Measurements from ENCODE around the gene KRTAP19-4.

Gene KRTAP19-4, protein sequence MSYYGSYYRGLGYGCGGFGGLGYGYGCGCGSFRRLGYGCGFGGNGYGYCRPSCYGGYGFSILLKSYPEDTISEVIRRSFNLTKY

GRCh38 chr21:30497065-30497464 lies at the start of gene KRTAP19-4:
Gene KRTAP19-4 (minus strand): TSS chr21:30497165. CDS start chr21:30497110, 55 bp downstream.
- DNase-seq (ENCODE audit: low spot score): no peak

DNA sequence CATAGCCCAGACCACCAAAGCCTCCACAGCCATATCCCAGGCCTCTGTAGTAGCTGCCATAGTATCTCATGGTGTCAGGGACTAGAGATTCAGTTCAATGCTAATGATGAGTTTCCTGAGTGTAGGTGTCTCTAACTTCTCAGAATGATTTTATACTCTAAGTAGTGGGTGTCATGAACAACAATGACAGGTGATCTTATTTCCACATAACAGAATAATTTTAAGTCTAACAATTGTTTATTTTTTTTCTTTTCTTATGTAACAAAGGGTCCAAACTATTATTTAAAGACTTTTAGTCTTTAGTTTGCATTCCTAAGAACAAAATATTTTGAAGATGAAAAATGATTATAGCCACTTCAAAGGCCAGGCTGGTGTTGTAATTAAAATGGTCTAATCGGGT lies 44.8 kb upstream of the KRTAP19-4 start, which contains the start of gene KRTAP19-6:
TSS of gene KRTAP19-6 (minus strand) at position 101 of the 400 bp plus-strand sequence. CDS start at position 70, 31 bp downstream.
- no peak for DNase-seq (ENCODE audit: low spot score)

DNA sequence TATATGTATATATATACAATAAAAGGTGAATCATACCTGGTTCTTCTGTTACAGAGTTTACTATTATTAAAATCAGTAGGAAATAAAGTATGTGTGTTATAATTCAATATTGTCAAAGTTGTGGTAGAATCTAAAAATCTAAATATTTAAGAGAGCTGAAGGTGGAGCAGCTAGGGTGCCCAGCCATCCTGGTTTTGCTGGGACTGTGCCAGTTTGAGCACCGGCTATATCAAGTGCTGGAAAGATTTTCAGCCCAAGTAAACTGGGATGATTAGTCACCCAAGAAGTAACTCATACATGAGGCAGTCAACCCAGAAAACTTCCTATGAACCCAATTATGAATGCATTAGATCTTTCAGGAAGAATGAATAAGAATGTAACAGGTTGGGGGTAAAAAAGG lies 21.9 kb upstream of the KRTAP19-4 start:
- DNase-seq (ENCODE audit: low spot score): no peak

- DNase-seq (ENCODE audit: low spot score): no peak
These were observed 18.7 kb upstream of the KRTAP19-4 start for GRCh38 chr21:30515681-30516080.

DNA sequence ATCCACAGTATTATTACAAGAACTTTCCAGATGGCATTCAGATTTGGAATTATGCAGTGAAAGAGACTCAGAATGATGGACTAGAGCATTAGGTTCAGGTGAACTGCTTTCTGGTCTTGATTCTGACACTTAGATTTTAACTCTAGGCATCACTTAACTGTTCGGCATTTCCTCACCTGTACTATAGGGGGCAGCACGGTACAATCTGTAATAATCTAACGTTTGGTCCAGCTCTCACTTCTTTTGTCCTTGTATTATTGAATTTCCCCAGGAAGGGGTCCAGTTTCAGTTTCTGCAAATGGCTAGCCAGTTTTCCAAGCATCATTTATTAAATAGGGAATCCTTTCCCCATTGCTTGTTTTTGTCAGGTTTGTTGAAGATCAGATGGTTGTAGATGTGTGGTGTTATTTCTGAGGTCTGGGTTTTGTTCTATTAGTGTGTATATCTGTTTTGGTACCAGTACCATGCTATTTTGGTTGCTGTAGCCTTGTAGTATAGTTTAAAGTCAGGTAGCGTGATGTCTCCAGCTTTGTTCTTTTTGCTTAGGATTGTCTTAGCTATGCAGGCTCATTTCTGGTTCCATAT lies 8.7 kb upstream of the KRTAP19-4 start:
- DNase-seq (ENCODE audit: low spot score): peak; percentile 27

DNA sequence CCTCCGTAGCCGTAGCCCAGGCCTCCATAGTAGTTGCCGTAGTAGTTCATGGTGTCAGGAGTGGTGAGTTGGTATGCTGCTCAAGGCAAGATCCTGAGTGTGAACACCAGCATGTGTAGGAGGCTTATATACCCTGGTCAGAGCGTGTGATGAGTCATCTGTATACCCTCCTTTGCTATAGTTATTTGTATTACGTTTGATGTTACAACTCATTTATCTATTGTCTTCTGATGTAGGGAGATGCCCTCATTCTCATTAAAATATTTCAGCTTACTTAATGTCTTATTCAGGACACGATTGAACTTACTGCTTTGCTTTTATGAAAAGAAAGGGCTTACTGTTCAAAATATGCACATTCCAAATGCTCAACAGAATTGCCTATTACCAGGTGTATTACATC lies 5.1 kb upstream of the KRTAP19-4 start, which contains the start of gene KRTAP19-5:
TSS of gene KRTAP19-5 (minus strand) at position 101 of the 400 bp plus-strand sequence. CDS start at position 50, 51 bp downstream.
- DNase-seq (ENCODE audit: low spot score): peak; percentile 33

- no peak for DNase-seq (ENCODE audit: low spot score)
These were observed 5.0 kb downstream of the KRTAP19-4 start, which contains the start of gene KRTAP19-3 for GRCh38 chr21:30491963-30492428. Gene KRTAP19-3 (minus strand): TSS chr21:30492013. CDS start chr21:30491957, 56 bp downstream.

GRCh38 chr21:30487336-30487735 lies 9.6 kb downstream of the KRTAP19-4 start, which contains the start of gene KRTAP19-2:
Gene KRTAP19-2 (minus strand): TSS chr21:30487436. CDS start chr21:30487348, 88 bp downstream.
- no peak for DNase-seq (ENCODE audit: low spot score)

- DNase-seq (ENCODE audit: low spot score): no peak
These were observed 10.8 kb downstream of the KRTAP19-4 start for GRCh38 chr21:30486180-30486579.

- DNase-seq (ENCODE audit: low spot score): no peak
These were observed 14.8 kb downstream of the KRTAP19-4 start for GRCh38 chr21:30482130-30482529.

GRCh38 chr21:30480145-30480544 lies 16.8 kb downstream of the KRTAP19-4 start, which contains the start of gene KRTAP19-1:
Gene KRTAP19-1 (minus strand): TSS chr21:30480367. CDS start chr21:30480317, 50 bp downstream.
- no peak for DNase-seq (ENCODE audit: low spot score)

DNA sequence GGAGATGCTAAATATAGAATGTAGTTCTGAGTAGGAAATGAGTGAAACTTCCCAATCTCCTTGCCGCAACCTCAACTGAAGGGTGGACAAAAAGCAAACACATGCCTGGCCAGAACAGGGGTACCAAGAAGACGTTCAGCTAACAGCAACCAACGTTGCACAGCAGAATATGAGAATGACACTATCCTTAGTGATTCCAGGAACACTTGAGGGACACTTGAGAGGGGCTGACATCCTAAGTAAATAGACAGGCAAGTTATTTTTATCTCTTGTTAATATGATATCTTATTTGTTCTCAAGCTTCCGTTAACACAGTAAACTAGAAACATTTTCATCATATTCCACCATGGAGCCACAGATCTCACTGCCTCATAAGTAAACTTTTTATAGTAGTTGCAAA lies 17.7 kb downstream of the KRTAP19-4 start:
- DNase-seq (ENCODE audit: low spot score): no peak

- no peak for DNase-seq (ENCODE audit: low spot score)
These were observed 19.0 kb downstream of the KRTAP19-4 start for GRCh38 chr21:30478004-30478403.

GRCh38 chr21:30468900-30469714 lies 27.9 kb downstream of the KRTAP19-4 start:
- no peak for DNase-seq (ENCODE audit: low spot score)

- DNase-seq (ENCODE audit: low spot score): peak; percentile 37
These were observed 33.3 kb downstream of the KRTAP19-4 start for GRCh38 chr21:30463713-30464112.

- no peak for DNase-seq (ENCODE audit: low spot score)
These were observed 48.5 kb downstream of the KRTAP19-4 start for GRCh38 chr21:30448514-30448913.

DNA sequence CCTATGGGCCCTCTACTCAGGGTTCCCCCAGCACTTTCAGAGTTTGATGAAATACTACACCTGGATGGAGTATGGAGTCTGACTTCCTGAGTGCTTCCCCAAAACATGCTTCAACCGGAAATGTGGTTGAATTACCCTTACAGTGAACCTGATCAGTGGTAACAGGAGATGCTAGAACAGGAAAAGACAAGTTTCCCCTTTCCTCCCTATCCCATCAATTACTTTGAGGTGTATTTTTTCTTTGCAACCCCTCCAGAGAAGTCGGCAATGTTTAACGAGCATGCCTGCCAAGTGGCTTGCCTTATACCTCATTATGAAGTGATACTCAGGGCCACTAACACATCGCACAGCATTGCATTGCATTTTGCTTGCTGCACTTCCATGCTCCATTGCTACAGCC lies 49.9 kb downstream of the KRTAP19-4 start:
- no peak for DNase-seq (ENCODE audit: low spot score)
